HUDEP-2 (cell line): ENCODE results near the gene RRP15.

ENCODE experiments used
- DNase-seq, 76 experiments: peaks; one replicate each; lab custom pipeline; 2025; ENCODE audit not compliant: unreplicated experiment in 76 of 76; lab: John Stamatoyannopoulos, UW

Gene RRP15

GRCh38 chr1:218336328-218336727 lies 51.2 kb downstream of the RRP15 start:
- no peak for DNase-seq

GRCh38 chr1:218339267-218339831 lies 54.3 kb downstream of the RRP15 start:
- peak in 7 of 76 experiments; percentile 2 to 17 (median 7) for DNase-seq

GRCh38 chr1:218341325-218341724 lies 56.2 kb downstream of the RRP15 start:
- no peak for DNase-seq

- no peak for DNase-seq
These were observed 57.0 kb downstream of the RRP15 start for GRCh38 chr1:218342091-218342490.

- DNase-seq, result peak in 38 of 76 experiments; percentile 5 to 60 (median 24)
These were observed 60.0 kb downstream of the RRP15 start, which contains the start of gene TGFB2 for GRCh38 chr1:218344814-218345672. Gene TGFB2 (plus strand): TSS chr1:218345336. CDS start chr1:218346702, 1,366 bp downstream.

GRCh38 chr1:218345673-218346390 lies 60.7 kb downstream of the RRP15 start:
- DNase-seq, result peak in 19 of 76 experiments; percentile 1 to 47 (median 11)

GRCh38 chr1:218346391-218347204 lies 61.5 kb downstream of the RRP15 start:
- no peak for DNase-seq

GRCh38 chr1:218347336-218347722 lies 62.2 kb downstream of the RRP15 start:
- DNase-seq, result no peak

- no peak for DNase-seq
These were observed 62.9 kb downstream of the RRP15 start for GRCh38 chr1:218347723-218348627.

GRCh38 chr1:218348628-218349071 lies 63.6 kb downstream of the RRP15 start:
- DNase-seq, result no peak

- no peak for DNase-seq
These were observed 64.4 kb downstream of the RRP15 start for GRCh38 chr1:218349348-218350034.

- DNase-seq, result no peak
These were observed 65.0 kb downstream of the RRP15 start for GRCh38 chr1:218350035-218350525.

- DNase-seq, result no peak
These were observed 65.7 kb downstream of the RRP15 start for GRCh38 chr1:218350801-218351266.

- DNase-seq, result peak in 1 of 76 experiments; percentile 1
These were observed 66.4 kb downstream of the RRP15 start for GRCh38 chr1:218351391-218352074.

- DNase-seq, result no peak
These were observed 67.0 kb downstream of the RRP15 start for GRCh38 chr1:218352075-218352438.

GRCh38 chr1:218353656-218354055 lies 68.6 kb downstream of the RRP15 start:
- DNase-seq, result no peak

GRCh38 chr1:218355278-218355677 lies 70.2 kb downstream of the RRP15 start:
- DNase-seq, result no peak
